GM19468 (cell line): ENCODE measurements around the gene PYGO2.
"Not testable (repeated sequence)": the region's sequence is repeated elsewhere in the genome, so short reads cannot be mapped to it uniquely, and the experiment has no call there.

ENCODE experiments used
- ATAC-seq: cut with Tn5 transposase; IDR thresholded peaks from one replicate; pipeline ENCODE4 v1.9.1; 2021; ENCODE audit warnings: mild to moderate bottlenecking, moderate library complexity, moderate number of reproducible peaks; ENCODE audit not compliant: unreplicated experiment; ENCODE audit errors: extremely low read depth

Gene PYGO2

GRCh38 chr1:154983776-154984466 lies 22.3 kb upstream of the PYGO2 start:
- ATAC-seq, result no peak

- peak; percentile 91 for ATAC-seq
These were observed 21.5 kb upstream of the PYGO2 start, which contains the start of gene FLAD1 for GRCh38 chr1:154982897-154983648. Gene FLAD1 (plus strand): TSS chr1:154983344. CDS start chr1:154983695, 351 bp downstream.

GRCh38 chr1:154982341-154982740 lies 20.8 kb upstream of the PYGO2 start:
- ATAC-seq, result no peak

DNA sequence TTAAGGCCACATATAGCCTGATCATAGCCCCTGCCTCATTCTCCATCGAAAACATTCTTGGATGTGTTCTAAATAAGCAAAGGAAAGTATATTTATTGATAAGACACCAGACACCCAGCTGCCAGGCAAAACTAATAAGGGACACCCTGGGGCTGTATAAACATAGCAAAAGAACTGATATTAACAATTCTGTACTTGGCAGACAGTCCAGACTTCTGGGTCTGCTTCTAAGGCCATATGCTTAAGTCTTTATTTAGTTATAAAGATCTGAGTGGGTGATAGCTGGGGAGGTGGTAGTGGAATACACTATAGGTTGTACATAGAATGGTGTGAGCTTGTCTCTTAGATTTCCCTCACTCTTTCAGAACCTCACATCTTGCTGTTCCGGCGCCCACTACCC lies 16.8 kb upstream of the PYGO2 start:
- no peak for ATAC-seq

DNA sequence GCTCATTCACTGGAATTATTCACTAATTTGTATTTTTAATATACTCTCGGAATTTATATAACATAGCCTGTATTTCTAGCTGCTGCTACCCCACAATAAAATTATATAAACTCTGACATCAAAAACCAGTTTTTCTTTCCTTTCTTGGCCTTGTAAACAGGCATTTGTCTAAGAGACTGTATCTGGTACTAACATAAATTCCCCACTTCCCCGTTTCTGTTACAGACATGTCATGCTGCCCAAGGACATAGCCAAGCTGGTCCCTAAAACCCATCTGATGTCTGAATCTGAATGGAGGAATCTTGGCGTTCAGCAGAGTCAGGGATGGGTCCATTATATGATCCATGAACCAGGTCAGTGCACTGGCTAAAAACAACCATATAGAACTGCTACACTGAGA lies 16.2 kb upstream of the PYGO2 start:
- not testable (repeated sequence) for ATAC-seq

DNA sequence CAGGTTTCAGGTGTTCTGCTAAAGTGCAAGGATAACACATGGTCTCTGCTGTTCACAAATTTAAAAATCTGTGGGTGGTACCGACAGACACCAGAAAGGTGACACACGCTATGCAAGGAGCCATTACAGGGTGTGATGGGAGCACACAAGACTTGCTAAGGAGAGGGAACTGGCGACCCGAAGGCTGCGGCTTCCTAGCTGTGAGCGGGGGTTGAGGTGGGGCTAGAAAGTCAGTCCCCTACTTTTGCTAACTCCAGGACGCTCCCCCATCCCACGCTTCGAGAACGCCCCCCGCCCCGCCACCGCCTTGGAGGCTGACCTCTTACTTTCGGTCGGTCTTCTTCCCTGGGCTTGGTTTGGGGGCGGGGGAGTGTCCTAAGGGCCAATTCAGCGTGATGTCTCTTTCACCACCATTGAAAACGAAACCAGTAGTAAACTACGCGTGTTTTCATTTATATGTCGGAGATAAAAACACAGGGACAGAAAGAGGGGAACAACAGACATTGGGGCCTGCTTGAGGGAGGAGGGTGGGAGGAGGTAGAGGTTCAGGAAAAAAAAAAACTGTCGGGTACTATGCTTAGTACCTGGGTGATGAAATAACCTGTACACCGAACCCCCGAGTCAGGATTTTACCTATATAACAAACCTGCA lies 14.0 kb upstream of the PYGO2 start:
- ATAC-seq, result no peak

- ATAC-seq, result peak; percentile 31
These were observed 13.3 kb upstream of the PYGO2 start for GRCh38 chr1:154974808-154975408.

DNA sequence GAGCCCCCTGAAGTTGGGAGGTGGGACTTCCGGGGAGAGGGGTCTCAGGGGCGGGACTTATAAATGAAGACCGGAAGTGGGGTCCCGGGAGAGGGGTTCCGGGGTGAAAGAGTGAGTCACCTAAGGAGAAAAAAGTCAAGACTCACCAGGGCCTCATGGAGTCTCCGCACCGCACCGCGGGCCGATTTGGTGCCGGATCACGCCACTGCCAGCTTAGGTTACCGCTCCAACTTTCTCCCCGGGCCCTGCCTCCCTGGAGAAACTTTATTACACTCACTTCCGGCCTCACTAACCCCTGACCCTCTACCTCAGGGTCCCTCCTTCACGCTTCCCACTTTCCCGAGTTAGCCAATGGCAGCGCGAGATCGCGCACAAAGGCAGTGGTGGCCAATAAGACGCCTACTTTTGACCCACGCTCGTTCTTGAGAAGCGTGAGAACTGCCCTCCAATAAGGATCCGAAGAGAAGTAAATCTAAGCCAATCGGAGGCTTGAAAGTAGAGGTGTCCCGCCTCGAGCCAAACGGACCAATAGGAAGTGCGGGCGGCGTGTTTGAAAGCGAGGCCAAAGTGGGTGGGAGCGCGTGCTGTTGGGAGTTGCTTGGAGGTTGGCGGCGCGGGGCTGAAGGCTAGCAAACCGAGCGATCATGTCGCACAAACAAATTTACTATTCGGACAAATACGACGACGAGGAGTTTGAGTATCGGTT lies 12.7 kb upstream of the PYGO2 start, which contains the start of gene CKS1B:
Gene CKS1B (plus strand): TSS at position 580 of the 706 bp plus-strand sequence. CDS start 65 bp downstream, at position 645.
- ATAC-seq, result peak; percentile 81

GRCh38 chr1:154973344-154974101 lies 11.9 kb upstream of the PYGO2 start:
- no peak for ATAC-seq

- ATAC-seq, result no peak
These were observed 11.1 kb upstream of the PYGO2 start for GRCh38 chr1:154972517-154973343.

GRCh38 chr1:154972213-154972516 lies 10.6 kb upstream of the PYGO2 start:
- ATAC-seq, result no peak

DNA sequence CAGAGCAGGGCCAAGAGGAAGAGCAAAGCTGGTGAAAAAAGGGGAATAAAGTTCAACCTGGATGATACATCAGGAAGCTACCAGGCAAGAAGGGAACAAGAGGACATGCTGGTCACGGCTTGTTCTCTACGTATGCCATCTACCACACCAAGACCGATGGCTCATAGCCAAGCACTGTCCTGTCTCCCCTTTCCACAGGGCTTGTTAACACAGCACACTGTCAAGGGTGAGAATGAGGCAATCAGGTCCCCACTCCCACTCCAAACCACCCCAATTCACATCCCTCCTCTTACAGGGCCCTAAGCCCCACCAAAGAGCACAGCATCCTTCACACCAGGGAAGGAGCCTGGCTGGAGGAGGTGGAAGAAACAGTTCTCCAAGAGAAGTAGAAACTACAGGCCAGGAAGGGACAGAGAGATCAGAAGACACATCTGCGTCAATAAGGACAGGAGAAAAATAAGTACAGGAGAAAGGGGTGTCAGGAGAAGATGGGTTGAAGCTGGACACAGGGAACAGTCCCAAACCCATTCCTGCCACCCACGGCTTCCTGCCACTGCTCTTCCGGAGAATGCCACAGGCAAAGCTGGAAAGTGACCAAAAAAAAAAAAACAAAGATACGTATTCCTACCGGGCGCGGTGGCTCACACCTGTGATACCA lies 9.9 kb upstream of the PYGO2 start:
- no peak for ATAC-seq

DNA sequence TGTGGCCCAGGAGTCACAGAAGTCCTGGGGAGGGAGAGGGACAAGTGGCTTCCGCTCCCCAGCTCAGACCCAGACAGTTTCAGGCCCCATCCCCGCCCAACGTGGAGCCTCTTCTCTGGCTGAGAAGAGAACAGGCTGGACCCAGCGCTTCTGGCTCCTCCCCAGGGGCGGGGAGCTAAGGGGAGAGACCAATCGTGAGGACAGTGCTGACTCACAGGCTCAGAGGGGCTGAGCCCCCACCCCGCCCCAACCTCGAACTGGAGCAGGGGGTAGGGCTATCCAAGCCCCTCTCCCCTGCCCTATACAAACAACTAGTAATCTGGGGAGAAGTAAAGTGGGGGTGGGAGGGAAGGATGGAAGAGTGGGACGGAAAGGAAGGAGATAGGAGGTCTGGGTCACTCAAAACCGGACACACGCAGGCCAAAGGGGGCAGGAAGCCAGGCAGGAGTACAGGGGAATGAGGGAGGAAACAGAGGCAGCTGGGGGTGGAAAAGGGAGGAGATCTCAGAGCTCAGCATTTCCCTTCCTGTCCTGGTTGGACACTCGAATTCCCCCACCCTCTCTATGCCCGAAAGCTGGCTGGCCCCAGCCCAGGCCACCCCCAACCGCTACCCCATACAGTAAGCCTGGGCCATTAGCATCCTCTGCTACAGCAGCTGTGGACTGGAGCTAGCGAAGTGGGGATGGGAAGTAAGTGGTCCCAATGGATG lies 9.2 kb upstream of the PYGO2 start, which contains the start of gene SHC1:
Gene SHC1 (minus strand): TSS at position 117 of the 710 bp plus-strand sequence. CDS start 221 bp downstream, outside the sequence.
- no peak for ATAC-seq

DNA sequence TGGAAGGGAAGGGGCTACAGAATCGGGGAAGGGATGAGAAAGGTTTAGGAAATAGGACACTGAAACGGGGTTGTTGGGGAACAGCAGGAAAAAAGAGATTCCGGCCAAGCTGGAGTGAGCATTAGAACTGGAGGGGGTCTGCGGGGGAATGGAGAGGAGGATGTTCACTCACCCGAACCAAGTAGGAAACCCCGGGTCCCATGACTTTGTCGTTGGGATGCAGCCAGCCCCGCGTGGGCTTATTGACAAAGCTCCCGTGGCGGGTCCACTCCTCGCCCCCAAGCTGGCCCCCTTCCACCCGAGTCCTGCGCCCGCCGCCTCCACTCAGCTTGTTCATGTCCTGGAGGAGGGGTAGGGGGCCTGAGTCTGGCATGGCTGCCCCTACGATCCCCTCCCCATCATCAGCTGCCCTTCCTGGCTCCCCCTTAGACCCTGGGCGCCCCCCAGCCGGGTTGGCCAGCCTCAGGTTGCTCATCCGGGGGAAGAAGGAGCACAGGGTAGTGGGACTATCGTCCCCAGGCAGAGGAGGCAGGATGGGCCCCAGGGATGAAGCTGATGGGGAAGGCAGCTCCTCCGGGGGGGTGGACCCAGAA lies 8.4 kb upstream of the PYGO2 start:
- ATAC-seq, result no peak

GRCh38 chr1:154969246-154969645 lies 7.7 kb upstream of the PYGO2 start:
- ATAC-seq, result no peak

- no peak for ATAC-seq
These were observed 7.1 kb upstream of the PYGO2 start for GRCh38 chr1:154968731-154969130.

DNA sequence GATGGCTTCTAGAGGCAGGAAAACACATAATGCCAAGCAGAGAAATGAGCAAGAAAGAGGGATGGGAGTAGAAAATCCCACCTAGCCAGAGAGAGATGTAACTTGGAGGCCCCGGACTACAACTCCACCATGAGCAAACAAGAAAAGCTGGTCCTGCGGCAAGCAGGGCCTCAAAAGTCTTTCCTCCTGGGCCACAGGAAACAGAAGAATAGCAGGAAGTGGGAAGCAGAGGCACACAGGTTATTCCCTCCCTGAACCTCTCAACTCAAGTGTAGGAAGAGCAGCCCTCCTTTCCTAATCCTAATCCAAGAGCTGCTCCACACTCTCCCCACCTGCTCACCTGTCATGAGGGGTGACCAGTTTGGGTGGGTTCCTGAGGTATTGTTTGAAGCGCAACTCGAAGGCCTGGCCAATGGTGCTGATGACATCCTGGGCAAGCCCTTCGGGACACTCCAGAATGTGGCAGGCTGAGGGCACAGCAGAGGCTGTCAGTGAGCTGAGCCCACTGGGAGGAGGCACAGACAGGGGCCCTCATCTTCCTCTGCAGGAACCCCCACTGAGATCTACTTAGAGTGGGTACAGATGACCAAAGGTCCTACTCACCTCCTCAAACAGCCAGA lies 5.9 kb upstream of the PYGO2 start:
- ATAC-seq, result no peak
